Fibroblast of villous mesenchyme (primary cell): ENCODE data around the gene TMEM164. TPM values are rescaled to one million over a fixed set of nuclear protein-coding genes. Genes with fewer than 3 reads are reported as not detected.

Experiments
- DNase-seq: peaks from one replicate; pipeline ENCODE4 v3.0.0-alpha.2; 2010; ENCODE audit warnings: low read depth
- H3K4me3 ChIP-seq: 2 replicates; pipeline ENCODE4 v1.5.1; 2011; ENCODE audit warnings: low read depth, mild to moderate bottlenecking, low read length
- total RNA-seq: library from RNA; depleted of rRNA; stranded (reverse); fragments of >200 nt; gene quantifications from 2 replicates; pipeline ENCODE4 v1.2.3, GENCODE V29; 2012
- TF ChIP-seq, protein P1 (sequence below): IDR thresholded peaks from 2 replicates; pipeline ENCODE4 v1.5.1; 2012; ENCODE audit warnings: low read depth, mild to moderate bottlenecking, low read length; ENCODE audit not compliant: insufficient read depth

The TMEM164 gene
- total RNA-seq, 1 donor = 11.7 TPM

DNA sequence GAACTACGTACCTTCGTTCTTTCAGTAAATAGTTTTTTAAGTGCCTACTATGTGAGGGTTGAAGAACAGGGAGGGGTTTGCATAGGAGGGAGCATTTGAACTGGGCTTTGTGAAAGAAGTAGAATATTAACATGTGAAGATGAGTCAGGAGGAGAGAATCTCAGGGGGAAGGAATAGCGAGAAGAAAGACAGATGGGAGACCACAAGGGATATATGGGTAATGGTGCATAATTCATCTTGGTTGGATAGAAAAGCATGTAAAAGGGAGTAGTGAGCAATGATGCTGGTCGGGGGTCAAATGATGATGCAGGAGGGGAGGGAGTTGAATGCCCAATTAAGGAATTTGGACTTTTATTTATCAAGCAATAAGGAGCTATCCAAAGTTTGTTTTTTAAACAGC is 52.7 kb downstream of the TMEM164 start:
- DNase-seq = no peak
- H3K4me3 ChIP-seq = no peak overlapping the region
- TF ChIP-seq, protein P1, sequence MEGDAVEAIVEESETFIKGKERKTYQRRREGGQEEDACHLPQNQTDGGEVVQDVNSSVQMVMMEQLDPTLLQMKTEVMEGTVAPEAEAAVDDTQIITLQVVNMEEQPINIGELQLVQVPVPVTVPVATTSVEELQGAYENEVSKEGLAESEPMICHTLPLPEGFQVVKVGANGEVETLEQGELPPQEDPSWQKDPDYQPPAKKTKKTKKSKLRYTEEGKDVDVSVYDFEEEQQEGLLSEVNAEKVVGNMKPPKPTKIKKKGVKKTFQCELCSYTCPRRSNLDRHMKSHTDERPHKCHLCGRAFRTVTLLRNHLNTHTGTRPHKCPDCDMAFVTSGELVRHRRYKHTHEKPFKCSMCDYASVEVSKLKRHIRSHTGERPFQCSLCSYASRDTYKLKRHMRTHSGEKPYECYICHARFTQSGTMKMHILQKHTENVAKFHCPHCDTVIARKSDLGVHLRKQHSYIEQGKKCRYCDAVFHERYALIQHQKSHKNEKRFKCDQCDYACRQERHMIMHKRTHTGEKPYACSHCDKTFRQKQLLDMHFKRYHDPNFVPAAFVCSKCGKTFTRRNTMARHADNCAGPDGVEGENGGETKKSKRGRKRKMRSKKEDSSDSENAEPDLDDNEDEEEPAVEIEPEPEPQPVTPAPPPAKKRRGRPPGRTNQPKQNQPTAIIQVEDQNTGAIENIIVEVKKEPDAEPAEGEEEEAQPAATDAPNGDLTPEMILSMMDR = no peak

DNA sequence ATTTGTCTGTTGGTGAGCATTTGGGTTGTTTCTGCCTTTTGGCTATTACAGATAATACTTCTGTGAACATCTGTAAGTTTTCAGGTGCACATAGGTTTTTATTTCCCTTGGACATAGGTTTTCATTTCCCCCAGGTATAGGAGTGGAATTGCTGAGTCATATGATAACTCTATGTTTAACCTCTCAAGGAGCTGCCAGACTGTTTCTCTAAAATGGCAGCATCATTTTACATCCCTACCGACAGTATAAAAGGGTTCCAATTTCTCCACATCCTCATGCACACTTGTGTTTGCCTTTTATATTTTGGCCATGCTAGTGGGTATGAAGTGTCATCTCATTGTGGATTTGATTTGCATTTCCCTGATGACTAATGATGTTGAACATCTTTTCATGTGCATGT is 53.5 kb downstream of the TMEM164 start:
- no peak overlapping the region for H3K4me3 ChIP-seq
- DNase-seq = no peak
- TF ChIP-seq, protein P1 = no peak

DNA sequence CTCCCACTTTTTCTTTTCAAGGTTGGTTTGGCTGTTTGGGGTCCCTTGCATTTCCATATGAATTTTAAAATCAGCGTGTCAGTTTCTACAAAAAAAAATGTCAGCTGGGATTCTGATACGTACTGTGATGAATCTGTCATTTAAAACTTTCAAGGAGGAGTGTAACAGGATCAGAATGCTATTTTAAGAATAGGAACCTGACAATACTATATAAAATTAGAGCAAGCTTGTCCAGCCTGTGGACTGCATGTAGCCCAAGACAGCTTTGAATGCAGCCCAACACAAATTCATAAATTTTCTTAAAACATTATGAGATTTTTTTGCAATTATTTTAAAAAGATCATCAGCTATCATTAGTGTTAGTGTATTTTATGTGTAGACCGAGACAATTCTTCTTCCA is 56.5 kb downstream of the TMEM164 start:
- no peak overlapping the region for H3K4me3 ChIP-seq
- TF ChIP-seq, protein P1 = no peak
- no peak for DNase-seq

DNA sequence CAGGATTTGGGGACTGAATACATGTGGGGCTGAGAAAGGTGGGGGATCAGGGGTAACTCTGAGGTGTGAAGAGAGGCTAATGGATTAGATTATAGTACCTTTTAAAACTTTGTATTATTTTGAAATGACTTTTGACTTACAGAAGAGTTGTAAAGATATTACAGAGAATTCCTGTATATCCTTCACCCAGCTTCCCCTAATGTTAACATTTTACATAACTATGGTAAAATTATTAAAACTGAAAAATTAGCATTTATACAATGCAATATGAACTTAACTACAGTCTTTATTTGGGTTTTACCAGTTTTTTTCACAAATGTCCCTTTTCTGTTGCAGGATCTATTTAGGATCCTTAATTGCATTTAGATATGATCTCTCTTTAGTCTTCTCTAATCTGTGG is 57.4 kb downstream of the TMEM164 start:
- no peak overlapping the region for H3K4me3 ChIP-seq
- DNase-seq = no peak
- TF ChIP-seq, protein P1 = no peak

DNA sequence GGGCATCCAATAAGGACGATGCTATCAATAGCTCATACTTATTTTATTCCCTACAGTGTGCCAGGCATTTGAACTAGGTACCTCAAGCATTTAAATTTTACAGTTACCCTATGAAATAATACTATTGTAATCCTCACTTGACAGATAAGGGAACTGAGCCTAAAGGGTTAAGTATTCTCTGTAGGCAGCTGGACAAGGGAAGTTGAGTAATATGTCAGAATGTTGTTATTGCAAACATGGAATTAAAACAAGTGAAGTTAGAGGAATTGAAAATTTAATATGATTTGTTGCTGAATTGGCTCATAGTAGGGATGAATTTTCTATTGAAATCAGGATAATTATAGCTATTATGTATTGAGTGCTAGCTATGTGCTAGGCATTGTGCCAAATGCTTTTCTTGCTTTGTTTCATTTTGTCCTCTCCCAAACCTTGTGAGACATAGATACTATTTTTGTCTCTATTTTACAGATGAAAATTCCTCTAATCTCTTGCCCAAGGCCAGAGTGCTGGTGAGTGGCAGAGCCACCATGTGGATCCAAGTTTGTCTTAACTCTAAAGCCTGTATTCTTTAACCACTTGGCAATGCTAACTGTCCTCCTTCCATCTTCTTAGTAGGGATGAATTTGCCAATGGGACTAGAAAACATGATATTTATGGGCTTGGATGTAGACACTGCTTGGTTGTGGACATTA is 58.1 kb downstream of the TMEM164 start:
- no peak for DNase-seq
- H3K4me3 ChIP-seq = no peak overlapping the region
- TF ChIP-seq, protein P1 = no peak

DNA sequence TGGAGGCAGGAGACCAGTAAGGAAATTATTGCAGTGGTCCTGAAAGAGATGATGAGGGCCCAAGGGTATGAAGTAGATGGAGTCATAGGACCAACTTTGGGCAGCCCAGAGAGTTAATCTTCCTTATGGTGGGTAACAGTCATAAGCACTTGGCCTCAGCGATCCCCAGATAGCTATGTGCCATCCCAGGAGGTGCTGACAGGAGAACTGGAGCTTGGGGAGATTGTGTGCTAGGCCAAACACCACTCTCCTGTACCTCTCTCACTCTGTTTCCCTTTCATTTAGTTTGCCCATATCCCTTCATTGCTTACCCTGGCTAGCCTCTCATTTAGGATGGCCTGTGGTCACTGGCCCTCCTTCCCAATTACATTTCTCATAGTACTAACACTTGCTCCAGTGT is 60.0 kb downstream of the TMEM164 start:
- DNase-seq = no peak
- no peak overlapping the region for H3K4me3 ChIP-seq
- TF ChIP-seq, protein P1 = no peak
